K562 (cell line): ENCODE results near the gene PRODH. TPM values are rescaled to one million over a fixed set of nuclear protein-coding genes. Genes with fewer than 3 reads are reported as not detected.

ENCODE experiments used
- ATAC-seq: fragments of 200-7000 bp; cut with Tn5 transposase; 3 replicates; pipeline ENCODE4 v1.9.1; 2020; ENCODE audit warnings: moderate library complexity
- BruUV-seq: library from RNA; stranded (reverse); fragments of 400-500 nt; replicated peaks from 2 replicates; lab custom pipeline; 2021; lab: Mats Ljungman, UMichigan
- CTCF ChIA-PET: fragments of 300-600 bp; formaldehyde crosslinking; extraction: SDS; loops from one replicate; lab custom pipeline; 2021; ENCODE audit warnings: low intra/inter-chr PET ratio; lab: Yijun Ruan, JAX
- POLR2A ChIA-PET: fragments of 300-600, 350-650 bp; sonication (Branson Sonifier 250); formaldehyde crosslinking; extraction: SDS; loops from one replicate; lab custom pipeline; 2021; ENCODE audit warnings: antibody characterized with exemption, inconsistent platforms; lab: Yijun Ruan, JAX
- DNase-seq, 4 experiments: peaks; one replicate each; pipeline versions ENCODE4 v3.0.0 to v3.0.0-alpha.2; 2011 to 2018; ENCODE audit warnings: low spot score in 3 of 4, mixed read lengths in 3 of 4; ENCODE audit errors: extremely low read depth in 1 of 4
- FAIRE-seq: peaks from 2 replicates; lab custom pipeline; 2011; peaks lifted over from hg19 to GRCh38; lab: Jason Lieb, UNC
- H2AFZ ChIP-seq: 2 replicates; pipeline ENCODE4 v1.6.0; 2011; ENCODE audit warnings: low read depth, low read length, control low read depth, inconsistent platforms
- H3K27ac ChIP-seq: fragments of 200-600 bp; 3 replicates; pipeline ENCODE4 v1.8.0; 2011; ENCODE audit warnings: low read depth, mild to moderate bottlenecking, control low read depth, inconsistent platforms, low read length, moderate library complexity, mixed read lengths; ENCODE audit errors: extremely low read depth
- H3K27me3 ChIP-seq, 2 experiments: fragments of 300-600 bp in 1 of 2; 2 replicates in 1 of 2; 3 replicates in 1 of 2; pipeline versions ENCODE4 v1.6.0 to v1.8.0; 2011; ENCODE audit warnings: inconsistent platforms in 2 of 2, low read length in 2 of 2, mild to moderate bottlenecking in 1 of 2, mixed read lengths in 1 of 2, moderate library complexity in 1 of 2; ENCODE audit not compliant: control insufficient read depth in 2 of 2, insufficient read depth in 2 of 2
- H3K36me3 ChIP-seq: fragments of 300-600 bp; 3 replicates; pipeline ENCODE4 v1.8.0; 2011; ENCODE audit warnings: mild to moderate bottlenecking, low read length, inconsistent platforms; ENCODE audit not compliant: control insufficient read depth, insufficient read depth
- H3K4me1 ChIP-seq, 2 experiments: fragments of 200-600 bp in 1 of 2; replicated peaks in 1 of 2; 2 replicates in 1 of 2; 3 replicates in 1 of 2; pipeline versions ENCODE4 v1.5.1 to v1.8.0; 2011; ENCODE audit warnings: inconsistent platforms in 2 of 2, low read length in 2 of 2, mild to moderate bottlenecking in 1 of 2, mixed read lengths in 1 of 2, moderate library complexity in 1 of 2; ENCODE audit not compliant: control insufficient read depth in 2 of 2, insufficient read depth in 2 of 2
- H3K4me2 ChIP-seq: 2 replicates; pipeline ENCODE4 v1.6.1; 2011; ENCODE audit warnings: low read length, control low read depth, inconsistent platforms, mixed read lengths; ENCODE audit not compliant: insufficient read depth
- H3K4me3 ChIP-seq: fragments of 200-600 bp; sonication (generic), shearing (Covaris generic); 2 replicates; pipeline ENCODE4 v1.5.1; 2016; ENCODE audit warnings: control low read depth, inconsistent platforms
- H3K79me2 ChIP-seq: fragments of 200-600 bp; 3 replicates; pipeline ENCODE4 v1.8.0; 2011; ENCODE audit warnings: low read length, inconsistent platforms; ENCODE audit not compliant: control insufficient read depth, insufficient read depth
- H3K9ac ChIP-seq, 2 experiments: 2 replicates each; pipeline versions ENCODE4 v1.6.0 to v1.6.1; 2011; ENCODE audit warnings: low read depth in 2 of 2, low read length in 2 of 2, control low read depth in 1 of 2, inconsistent platforms in 1 of 2, mild to moderate bottlenecking in 1 of 2, mixed read lengths in 1 of 2; ENCODE audit not compliant: insufficient read depth in 1 of 2
- H3K9me1 ChIP-seq: one replicate; pipeline ENCODE4 v1.6.0; 2011; ENCODE audit warnings: inconsistent platforms, mild to moderate bottlenecking, low read length, moderate library complexity; ENCODE audit not compliant: control insufficient read depth, insufficient read depth
- H3K9me3 ChIP-seq: replicated peaks from 2 replicates; pipeline ENCODE4 v1.5.1; 2011; ENCODE audit warnings: low read depth, low read length, inconsistent platforms; ENCODE audit not compliant: control insufficient read depth, insufficient read depth
- H4K20me1 ChIP-seq: replicated peaks from 2 replicates; pipeline ENCODE4 v1.6.1; 2011; ENCODE audit warnings: low read length, inconsistent platforms, mixed read lengths; ENCODE audit not compliant: control insufficient read depth, insufficient read depth
- E4F1 ChIP-seq: fragments of 250-450 bp; sonication (Bioruptor Pico); IDR thresholded peaks from 2 replicates; pipeline ENCODE4 v1.5.0; 2021; ENCODE audit warnings: mild to moderate bottlenecking, borderline replicate concordance
- GTF2B ChIP-seq: IDR thresholded peaks from 2 replicates; pipeline ENCODE4 v1.6.1; 2011; ENCODE audit not compliant: insufficient read length; ENCODE audit errors: extremely low read depth
- GTF3C2 ChIP-seq: IDR thresholded peaks from 3 replicates; pipeline ENCODE4 v1.6.1; 2011; ENCODE audit warnings: borderline replicate concordance, mild to moderate bottlenecking, moderate library complexity; ENCODE audit not compliant: insufficient read length; ENCODE audit errors: extremely low read depth
- HSF4 ChIP-seq: fragments of 250-450 bp; sonication (Bioruptor Pico); IDR thresholded peaks from 2 replicates; pipeline ENCODE4 v2.1.2; 2022; ENCODE audit warnings: mild to moderate bottlenecking, moderate library complexity, borderline replicate concordance
- NFYB ChIP-seq: IDR thresholded peaks from 2 replicates; pipeline ENCODE4 v1.6.1; 2011; ENCODE audit warnings: mild to moderate bottlenecking, moderate library complexity; ENCODE audit not compliant: insufficient read length; ENCODE audit errors: extremely low read depth
- PHTF2 ChIP-seq: fragments of 250-450 bp; sonication (Bioruptor Pico); IDR thresholded peaks from 2 replicates; pipeline ENCODE4 v1.5.0; 2021; ENCODE audit warnings: mild to moderate bottlenecking
- PTTG1 ChIP-seq: fragments of 450-650 bp; IDR thresholded peaks from 2 replicates; pipeline ENCODE4 v1.6.1; 2016; ENCODE audit warnings: low read depth, mild to moderate bottlenecking, missing genetic modification characterization, missing compliant biosample characterization
- SIN3A ChIP-seq, 2 experiments: fragments of 150-350 bp in 1 of 2; IDR thresholded peaks; 2 replicates each; pipeline ENCODE4 v1.6.1; 2011 to 2016; ENCODE audit warnings: borderline replicate concordance in 2 of 2, low read depth in 2 of 2, low read length in 2 of 2, mild to moderate bottlenecking in 2 of 2, moderate library complexity in 2 of 2; ENCODE audit not compliant: control insufficient read depth in 1 of 2
- TCF7 ChIP-seq: sonication (generic); IDR thresholded peaks from 2 replicates; pipeline ENCODE4 v1.6.1; 2016; ENCODE audit warnings: antibody characterized with exemption, borderline replicate concordance
- ZFX ChIP-seq: sonication (generic); formaldehyde crosslinking; IDR thresholded peaks from 2 replicates; pipeline ENCODE4 v1.8.0; 2022; ENCODE audit warnings: mild to moderate bottlenecking, missing genetic modification reagents, moderate library complexity
- ZNF143 ChIP-seq: sonication (generic); formaldehyde crosslinking; IDR thresholded peaks from 2 replicates; pipeline ENCODE4 v1.9.0; 2022; ENCODE audit warnings: mild to moderate bottlenecking, missing genetic modification reagents
- ZNF197 ChIP-seq: fragments of 200-800 bp; sonication (Bioruptor generic); IDR thresholded peaks from 2 replicates; pipeline ENCODE4 v1.6.1; 2016; ENCODE audit warnings: low read depth, missing genetic modification characterization, missing compliant biosample characterization
- WGBS: fragments of 100-300 bp; shearing (Covaris generic); methylation state at CpG from one replicate; pipeline ENCODE4 v1.1.6; 2016; ENCODE audit warnings: low coverage, mixed read lengths; ENCODE audit not compliant: insufficient coverage; ENCODE audit errors: missing lambda C conversion rate; 5-methylcytosine and 5-hydroxymethylcytosine counted together
- in situ Hi-C: fragments of 300-500 bp; cut with MboI; formaldehyde crosslinking; loops from 4 replicates; pipeline ENCODE4 v1.15.0; 2018; ENCODE audit warnings: inconsistent platforms, mixed read lengths
- intact Hi-C: fragments of 100-400 bp; cut with micrococcal nuclease; formaldehyde crosslinking; loops from 2 replicates; pipeline ENCODE4 v1.14.2; 2022
- polyA plus RNA-seq, 8 experiments: library from polyadenylated mRNA; depleted of rRNA in 4 of 8; stranded (reverse) in 5 of 8; unstranded in 3 of 8; fragments of >200 nt; fragmentation: Nextera tagmentation in 2 of 8; fragmentation: Illumina TruSeq in 1 of 8; extraction: Ambion mirVana in 2 of 8; extraction: Trizol in 1 of 8; gene quantifications; 2 replicates each; pipeline versions ENCODE4 v1.2.1 to v1.2.3, GENCODE V29; 2011 to 2014; ENCODE audit warnings: inconsistent platforms in 1 of 8, missing spikeins in 1 of 8
- total RNA-seq, 7 experiments: library from RNA; depleted of rRNA in 6 of 7; stranded (reverse); fragments of >200 nt in 6 of 7; fragmentation: Illumina TruSeq in 2 of 7; extraction: Trizol in 2 of 7; gene quantifications; 2 replicates each; pipeline versions ENCODE4 v1.2.1 to v1.2.3, GENCODE V29; 2011 to 2021; ENCODE audit warnings: low replicate concordance in 1 of 7

Gene PRODH
- total and polyA plus RNA-seq, 9 of the 15 experiments (the other 6 are each of a cell fraction or from before 2014, with no cell fraction given), result 0.07 to 0.11 TPM; not detected in 7

- CTCF ChIA-PET, result no interaction called here
- FAIRE-seq (no peak), DNase-seq (no peak), ATAC-seq (no peak)
- no peaks in the 10 kb centered on the region for H4K20me1 ChIP-seq
- H3K9me3 ChIP-seq, result no peaks in the 10 kb centered on the region
- H3K36me3 ChIP-seq, result no peaks in the 10 kb centered on the region
- no peaks in the 10 kb centered on the region for H3K4me1 ChIP-seq
- in situ Hi-C loops (no loop called here), intact Hi-C loops (no loop called here)
- H3K27me3 ChIP-seq, result no peaks in the 10 kb centered on the region
- no peak overlapping the region for H3K9ac ChIP-seq
- POLR2A ChIA-PET, result interaction anchor here (0.7 kb wide), 1 partner anchor 41 kb away, joined by 3 read pairs; no protein-coding TSS in a partner anchor
- BruUV-seq, result no TSS peak
- H3K79me2 ChIP-seq, result no peaks in the 10 kb centered on the region
- H3K9me1 ChIP-seq, result no peaks in the 10 kb centered on the region
- WGBS, result no CpG with 5 or more reads among the region's 5 CpGs
- H2AFZ ChIP-seq, result no peak overlapping the region
- H3K4me2 ChIP-seq, result no peak overlapping the region
- H3K4me3 ChIP-seq, result no peak overlapping the region
- no peak overlapping the region for H3K27ac ChIP-seq
- no peak for TF ChIP-seq HSF4 (CRISPR knock-in tag)
- TF ChIP-seq ZNF197 (CRISPR knock-in tag), result no peak
- TF ChIP-seq GTF2B, result no peak
- TF ChIP-seq NFYB, result no peak
- TF ChIP-seq SIN3A (IDR thresholded peaks at IDR 0.05; ENCODE audit: borderline replicate concordance in 2 of 2, control insufficient read depth in 1 of 2, low read depth in 2 of 2, low read length in 2 of 2), result no peak
- TF ChIP-seq E4F1 (CRISPR knock-in tag), result no peak
- TF ChIP-seq PTTG1 (tag), result no peak
- no peak for TF ChIP-seq GTF3C2
- no peak for TF ChIP-seq PHTF2 (CRISPR knock-in tag)
- no peak for TF ChIP-seq ZFX (CRISPR knock-in tag)
- no peak for TF ChIP-seq ZNF143 (CRISPR knock-in tag)
- TF ChIP-seq TCF7, result no peak
Measured at GRCh38 chr22:18909556-18909955, 26.5 kb downstream of the PRODH start.
